Body of pancreas (tissue), 4 donors: ENCODE results near the gene TRMT44. TPM values are rescaled to one million over a fixed set of nuclear protein-coding genes. Genes with fewer than 3 reads are reported as not detected.

Experiments used
- ATAC-seq: fragments of 150-250 bp; one replicate; pipeline ENCODE4 v1.9.1; 2016
- DNase-seq, 4 donors: peaks; one replicate each; pipeline ENCODE4 v3.0.0-alpha.2; 2019
- H3K27ac ChIP-seq, 4 donors: fragments of 200-600 bp; sonication (generic); 1 replicate in 3 of 4; 2 replicates in 1 of 4; pipeline versions ENCODE4 v1.5.1 to v1.6.1; 2016 to 2019; ENCODE audit warnings: mild to moderate bottlenecking in 1 of 4, mixed read lengths in 1 of 4, moderate library complexity in 1 of 4
- H3K27me3 ChIP-seq, 2 donors: fragments of 200-600 bp; sonication (generic); one replicate each; pipeline ENCODE4 v1.6.0; 2016; ENCODE audit warnings: mild to moderate bottlenecking in 1 of 2
- H3K36me3 ChIP-seq, 2 donors: fragments of 200-600 bp; sonication (generic); replicated peaks in 1 of 2; 2 replicates each; pipeline ENCODE4 v1.5.1; 2016; ENCODE audit warnings: low read depth in 2 of 2; ENCODE audit not compliant: insufficient read depth in 1 of 2
- H3K4me1 ChIP-seq: fragments of 200-600 bp; sonication (generic); one replicate; pipeline ENCODE4 v1.6.0; 2016
- H3K4me3 ChIP-seq, 2 donors: fragments of 200-600 bp; sonication (generic); 1 replicate in 1 of 2; 2 replicates in 1 of 2; pipeline ENCODE4 v1.5.1; 2016 to 2019
- H3K9me3 ChIP-seq, 3 donors: fragments of 200-600 bp; sonication (generic); 1 replicate in 2 of 3; 2 replicates in 1 of 3; pipeline ENCODE4 v1.5.1; 2016
- CTCF ChIP-seq, 7 experiments: fragments of 450-650 bp in 4 of 7; fragments of 200-600 bp in 3 of 7; sonication (generic) in 3 of 7; IDR thresholded peaks; one replicate each; pipeline ENCODE4 v1.5.1; 2016 to 2019; ENCODE audit warnings: antibody characterized with exemption in 7 of 7
- POLR2A ChIP-seq, 3 donors: fragments of 450-650 bp; IDR thresholded peaks; one replicate each; pipeline ENCODE4 v1.6.1; 2016; ENCODE audit warnings: antibody characterized with exemption in 3 of 3, mild to moderate bottlenecking in 2 of 3
- WGBS, 2 donors: methylation state at CpG; one replicate each; pipeline ENCODE4 v1.1.5; 2017; 5-methylcytosine and 5-hydroxymethylcytosine counted together
- intact Hi-C: fragments of 100-400 bp; cut with DNase I; formaldehyde crosslinking; loops from one replicate; pipeline ENCODE4 v1.15.1; 2023
- total RNA-seq, 2 donors: library from RNA; depleted of rRNA; stranded (reverse); fragments of >200 nt; gene quantifications; one replicate each; pipeline ENCODE4 v1.1.0, GENCODE V29; 2016

TRMT44 gene
- total RNA-seq, 2 donors from 2014 or later: 13.2 to 60.0 TPM

- DNase-seq: no peak
- 78 to 83% methylated on average over 7 to 13 of the region's 13 CpGs for WGBS, 2 donors
- TF ChIP-seq POLR2A (IDR thresholded peaks at IDR 0.05): no peak
- TF ChIP-seq CTCF (IDR thresholded peaks at IDR 0.05): no peak
- Histone ChIP-seq H3K36me3 (no peaks in the 10 kb centered on the region), H3K9me3 (no peaks in the 10 kb centered on the region), H3K27me3 (no peaks in the 10 kb centered on the region), H3K27ac (no peak overlapping the region), H3K4me3 (no peak overlapping the region), H3K4me1 (no peaks in the 10 kb centered on the region)
- no peak for ATAC-seq
- intact Hi-C loops: no loop called here
These were observed 77.4 kb downstream of the TRMT44 start for GRCh38 chr4:8517946-8518345.

DNA sequence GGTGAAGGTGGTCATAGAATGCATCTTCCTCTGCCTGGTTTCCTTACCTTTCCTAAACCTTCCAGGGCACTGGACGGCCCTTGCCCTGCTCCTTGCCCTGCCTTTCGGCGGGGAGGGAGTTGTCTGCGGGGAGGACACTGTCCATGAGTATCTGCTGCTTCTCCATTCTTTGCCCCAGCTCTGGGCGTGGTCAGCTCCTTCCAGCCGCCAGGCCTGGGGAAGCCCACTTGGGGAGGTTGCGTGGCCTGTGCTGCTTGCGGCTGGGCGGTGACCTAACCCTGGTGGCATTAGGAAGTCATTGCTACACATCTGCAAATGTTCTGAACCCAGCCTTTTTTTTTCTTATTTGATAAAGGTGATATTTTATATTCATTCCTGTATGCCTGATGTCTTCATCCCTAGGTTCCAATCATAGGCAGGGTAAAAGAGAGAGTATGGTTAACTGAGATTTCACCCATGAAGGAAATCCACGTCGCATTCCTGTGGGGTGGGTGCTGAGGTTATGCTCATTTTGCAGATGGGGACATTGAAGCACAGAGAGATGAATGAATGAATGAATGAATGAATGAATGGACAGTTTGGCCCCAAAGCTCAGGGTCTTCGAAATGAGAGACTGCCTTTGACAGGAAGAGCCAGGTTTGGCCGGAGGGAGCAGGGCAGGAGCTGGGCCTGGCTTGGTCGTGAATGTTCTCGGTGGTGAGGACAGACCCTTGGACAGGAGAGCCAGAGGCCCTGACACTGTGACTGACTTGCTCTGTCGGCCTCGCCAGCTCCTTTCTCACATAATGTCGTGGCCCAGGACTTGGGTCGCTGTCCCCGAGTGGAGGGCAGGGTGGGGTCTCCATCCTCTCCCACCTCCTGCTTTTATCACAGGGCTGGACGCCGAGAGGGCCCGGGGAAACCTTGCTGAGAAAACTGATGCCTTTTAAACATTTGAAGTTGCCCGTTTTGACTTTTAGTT lies 81.9 kb downstream of the TRMT44 start:
- H3K4me1 ChIP-seq: no peaks in the 10 kb centered on the region
- intact Hi-C loops: no loop called here
- DNase-seq (no peak), ATAC-seq (no peak)
- H3K27me3 ChIP-seq: no peaks in the 10 kb centered on the region
- H3K27ac ChIP-seq: no peak overlapping the region
- 83 to 86% methylated on average over 24 of the region's 24 CpGs for WGBS, 2 donors
- H3K9me3 ChIP-seq: no peaks in the 10 kb centered on the region
- TF ChIP-seq CTCF (IDR thresholded peaks at IDR 0.05): no peak
- no peak for TF ChIP-seq POLR2A (IDR thresholded peaks at IDR 0.05)
- H3K36me3 ChIP-seq: no peaks in the 10 kb centered on the region
- H3K4me3 ChIP-seq: no peak overlapping the region

- Histone ChIP-seq H3K27me3 (no peaks in the 10 kb centered on the region), H3K4me3 (no peak overlapping the region), H3K9me3 (no peaks in the 10 kb centered on the region), H3K27ac (no peak overlapping the region), H3K4me1 (no peaks in the 10 kb centered on the region), H3K36me3 (no peaks in the 10 kb centered on the region)
- ATAC-seq (peak; percentile 48), DNase-seq (peak in 3 of 4 donors; percentile 50 to 66 (median 53))
- TF ChIP-seq CTCF (IDR thresholded peaks at IDR 0.05): no peak
- TF ChIP-seq POLR2A (IDR thresholded peaks at IDR 0.05): no peak
- 39 to 66% methylated on average over 11 to 13 of the region's 13 CpGs for WGBS, 2 donors
- intact Hi-C loops: no loop called here
These were observed 82.6 kb downstream of the TRMT44 start for GRCh38 chr4:8523175-8523574.

- WGBS, 2 donors: 82 to 85% methylated on average over 3 of the region's 3 CpGs
- no peak for ATAC-seq
- no peaks in the 10 kb centered on the region for H3K9me3 ChIP-seq
These were observed 83.2 kb downstream of the TRMT44 start for GRCh38 chr4:8523766-8524165.

More at GRCh38 chr4:8523766-8524165, 83.2 kb downstream of the TRMT44 start:
- TF ChIP-seq CTCF (IDR thresholded peaks at IDR 0.05) (no peak), POLR2A (IDR thresholded peaks at IDR 0.05) (no peak)
- no peak overlapping the region for H3K27ac ChIP-seq
- intact Hi-C loops: no loop called here
- no peaks in the 10 kb centered on the region for H3K4me1 ChIP-seq
- H3K36me3 ChIP-seq: no peaks in the 10 kb centered on the region
- no peaks in the 10 kb centered on the region for H3K27me3 ChIP-seq
- DNase-seq: no peak
- no peak overlapping the region for H3K4me3 ChIP-seq
